ENCODE results near the gene GHDC.
A peak's percentile ranks its signal among the peaks of the same experiment; 100 is the strongest.
"Not testable (repeated sequence)": the region's sequence is repeated elsewhere in the genome, so short reads cannot be mapped to it uniquely, and the experiment has no call there.

The GHDC gene

GRCh38 chr17:42159796-42160530 is 34.3 kb downstream of the GHDC start:
- no peak overlapping the region for H3K4me3 ChIP-seq (ENCODE audit: low read depth, low read length)

- H3K4me3 ChIP-seq (ENCODE audit: low read depth, low read length), result peak overlapping the region; percentile 96
Observed at GRCh38 chr17:42155614-42156045, 38.7 kb downstream of the GHDC start.

GRCh38 chr17:42153919-42154742 is 40.2 kb downstream of the GHDC start:
- H3K4me3 ChIP-seq (ENCODE audit: low read depth, low read length), result peak overlapping the region; percentile 96

GRCh38 chr17:42146911-42147607 is 47.2 kb downstream of the GHDC start:
- no peak overlapping the region for H3K4me3 ChIP-seq (ENCODE audit: low read depth, low read length)

GRCh38 chr17:42143138-42143537 is 51.2 kb downstream of the GHDC start:
- H3K4me3 ChIP-seq (ENCODE audit: low read depth, low read length), result not testable (repeated sequence)

GRCh38 chr17:42142371-42142896 is 51.9 kb downstream of the GHDC start:
- no peak overlapping the region for H3K4me3 ChIP-seq (ENCODE audit: low read depth, low read length)

- no peak overlapping the region for H3K4me3 ChIP-seq (ENCODE audit: low read depth, low read length)
Observed at GRCh38 chr17:42141382-42141781, 52.9 kb downstream of the GHDC start.

GRCh38 chr17:42140690-42141089 is 53.6 kb downstream of the GHDC start:
- not testable (repeated sequence) for H3K4me3 ChIP-seq (ENCODE audit: low read depth, low read length)
